Measurements from ENCODE around the gene LSMEM2.

Gene LSMEM2

DNA sequence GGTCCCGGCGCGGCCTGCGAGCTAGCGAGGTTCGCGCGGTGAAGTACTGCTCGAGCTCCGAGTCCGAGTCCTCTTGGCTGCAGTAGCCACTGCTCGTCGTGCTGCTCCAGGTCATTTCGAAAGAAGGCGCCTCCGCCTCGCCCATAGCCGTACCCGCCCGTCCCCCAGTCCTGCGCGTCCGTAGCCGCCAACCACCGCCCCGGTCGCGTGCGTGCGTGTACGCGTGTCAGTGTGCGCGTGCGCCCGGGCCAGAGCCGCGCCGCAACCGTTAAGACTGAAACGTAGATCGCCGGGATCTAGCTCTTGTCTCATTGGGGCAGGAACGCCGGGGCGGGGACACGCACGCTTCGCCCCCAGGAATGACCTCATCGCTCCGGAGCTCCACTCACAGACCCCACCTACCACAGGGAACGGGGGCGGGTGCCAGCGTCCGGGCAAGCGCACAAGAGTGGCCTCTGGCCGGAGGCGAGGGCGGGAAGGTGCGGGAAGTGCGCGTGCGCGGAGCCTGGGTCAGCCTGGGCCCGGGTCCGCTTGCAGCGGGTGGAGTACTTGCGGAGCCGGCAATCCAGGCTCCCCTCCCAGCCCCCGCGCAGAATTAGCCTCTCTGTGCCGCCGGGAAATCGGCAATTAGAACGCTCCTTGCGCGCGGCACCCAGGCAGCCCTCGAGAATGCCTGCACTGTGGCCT, 58.4 kb downstream of the LSMEM2 start:
- peak; percentile 87 to 94 (median 90) for DNase-seq (ENCODE audit: low read depth in 2 of 3, low spot score in 2 of 3)

All from activated CD8-positive, alpha-beta memory T cell treated with anti-CD3 and anti-CD28 coated beads for 48 hours (primary cell).